D721Med (cell line): ENCODE measurements around the gene NEO1.
A peak's percentile ranks its signal among the peaks of the same experiment; 100 is the strongest.

Source experiments
- DNase-seq: peaks from one replicate; pipeline ENCODE4 v3.0.0; 2011; ENCODE audit warnings: low spot score; ENCODE audit not compliant: insufficient read length
- FAIRE-seq: peaks from 2 replicates; lab custom pipeline; 2011; peaks lifted over from hg19 to GRCh38; lab: Jason Lieb, UNC
- CTCF ChIP-seq: IDR thresholded peaks from 2 replicates; pipeline ENCODE4 v1.5.1; 2012; ENCODE audit warnings: mild to moderate bottlenecking, control low read depth; ENCODE audit not compliant: insufficient read depth; ENCODE audit errors: missing control alignments

Gene NEO1

GRCh38 chr15:73233623-73234022 is 181.4 kb downstream of the NEO1 start:
- TF ChIP-seq CTCF, result no peak
- FAIRE-seq (no peak), DNase-seq (no peak)

DNA sequence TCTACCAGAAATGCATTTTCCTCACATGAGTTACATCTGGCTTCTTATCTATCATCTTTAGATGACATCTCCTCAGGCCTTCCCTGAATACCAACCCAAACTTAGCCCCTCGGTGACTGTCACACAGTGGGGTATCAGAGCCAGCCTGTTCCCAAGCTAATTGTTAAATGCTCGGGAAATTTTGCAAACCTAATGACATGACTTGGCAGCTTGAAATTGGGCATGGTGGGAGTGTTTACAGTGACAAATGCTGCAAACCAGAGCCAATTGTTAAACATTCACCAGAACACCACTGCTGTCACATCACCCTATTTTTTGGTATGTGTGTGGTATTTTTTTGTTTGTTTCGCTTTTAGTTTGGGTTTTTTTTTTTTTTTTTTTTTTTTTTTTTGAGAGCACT is 185.6 kb downstream of the NEO1 start:
- DNase-seq, result no peak
- no peak for FAIRE-seq
- no peak for TF ChIP-seq CTCF

GRCh38 chr15:73239564-73240215 is 187.4 kb downstream of the NEO1 start:
- peak; percentile 45 for TF ChIP-seq CTCF
- no peak for DNase-seq
- no peak for FAIRE-seq

- peak; percentile 81 for TF ChIP-seq CTCF
- DNase-seq (no peak), FAIRE-seq (peak; percentile 88)
Observed at GRCh38 chr15:73240866-73241499, 188.7 kb downstream of the NEO1 start.

DNA sequence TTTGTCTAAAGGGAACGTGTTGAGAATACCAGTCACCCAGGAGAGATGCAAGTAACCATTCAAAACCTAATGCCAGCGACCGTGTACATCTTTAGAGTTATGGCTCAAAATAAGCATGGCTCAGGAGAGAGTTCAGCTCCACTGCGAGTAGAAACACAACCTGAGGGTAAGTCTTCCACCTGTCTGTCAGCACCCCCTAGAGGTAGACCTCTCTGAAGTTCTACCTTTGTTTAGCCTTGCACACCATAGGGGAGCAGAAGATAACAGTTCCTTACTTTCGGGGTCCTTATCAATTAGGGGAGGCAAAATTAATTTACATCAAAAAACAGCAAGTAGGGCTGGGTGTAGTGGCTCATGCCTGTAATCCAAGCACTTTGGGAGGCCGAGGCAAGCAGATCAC is 192.1 kb downstream of the NEO1 start:
- FAIRE-seq, result no peak
- peak; percentile 34 for TF ChIP-seq CTCF
- no peak for DNase-seq

GRCh38 chr15:73246439-73246838 is 194.2 kb downstream of the NEO1 start:
- DNase-seq (no peak), FAIRE-seq (no peak)
- no peak for TF ChIP-seq CTCF

DNA sequence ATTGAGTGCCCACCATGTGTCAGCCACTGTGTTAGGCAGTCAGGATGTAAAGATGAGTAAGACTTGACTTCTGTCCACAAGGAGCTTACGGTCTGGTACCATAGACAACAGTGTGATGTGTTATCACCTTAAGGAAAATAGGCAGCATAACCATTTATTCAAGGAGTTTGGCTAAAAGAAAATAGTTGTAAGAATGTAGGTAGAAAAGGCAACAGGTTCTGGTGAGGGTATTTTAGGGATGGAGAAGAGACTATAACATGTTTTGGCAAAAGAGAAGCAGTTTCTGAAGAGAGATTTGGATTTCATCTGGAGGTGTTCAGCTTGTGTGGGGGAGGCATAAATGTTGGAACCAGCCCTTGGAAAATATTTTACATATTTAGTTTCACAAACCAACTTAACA is 194.6 kb downstream of the NEO1 start:
- DNase-seq (no peak), FAIRE-seq (no peak)
- TF ChIP-seq CTCF, result no peak
